Activated naive CD4-positive, alpha-beta T cell treated with anti-CD3 and anti-CD28 coated beads, Interleukin-2, amount 50 U/mL, for 72 hours (primary cell): ENCODE results near the gene DGKB. TPM values are rescaled to one million over a fixed set of nuclear protein-coding genes. Genes with fewer than 3 reads are reported as not detected.

Experiments
- ATAC-seq, 2 donors: fragments of 150-1000 bp; cut with Tn5 transposase; 2 replicates each; pipeline ENCODE4 v1.10.0; 2021; ENCODE audit warnings: mild to moderate bottlenecking in 2 of 2, moderate library complexity in 2 of 2
- DNase-seq, 2 donors: peaks; one replicate each; pipeline ENCODE4 v3.0.0; 2021 to 2022; ENCODE audit warnings: low spot score in 2 of 2
- H3K27ac Mint-ChIP-seq, 2 donors: one replicate each; pipeline ENCODE4 v1.8.0; 2022; ENCODE audit warnings: mild to moderate bottlenecking in 2 of 2, mixed read lengths in 2 of 2
- H3K36me3 Mint-ChIP-seq, 2 donors: one replicate each; pipeline ENCODE4 v1.8.0; 2022; ENCODE audit warnings: mixed read lengths in 2 of 2
- H3K9me3 Mint-ChIP-seq, 2 donors: one replicate each; pipeline ENCODE4 v1.8.0; 2022; ENCODE audit warnings: mixed read lengths in 2 of 2
- total RNA-seq, 2 donors: library from RNA; stranded (reverse); gene quantifications; one replicate each; pipeline ENCODE4 v1.2.3, GENCODE V29; 2022

Gene DGKB
- total RNA-seq, 2 donors from 2014 or later = not detected

- peaks cover 0 to 4% of the 10 kb centered on the region in 2 donors for H3K9me3 Mint-ChIP-seq
- H3K36me3 Mint-ChIP-seq = no peaks in the 10 kb centered on the region
- H3K27ac Mint-ChIP-seq = no peak overlapping the region
- DNase-seq (no peak), ATAC-seq (no peak)
These were observed 632.5 kb downstream of the DGKB start for GRCh38 chr7:14270099-14270498.

DNA sequence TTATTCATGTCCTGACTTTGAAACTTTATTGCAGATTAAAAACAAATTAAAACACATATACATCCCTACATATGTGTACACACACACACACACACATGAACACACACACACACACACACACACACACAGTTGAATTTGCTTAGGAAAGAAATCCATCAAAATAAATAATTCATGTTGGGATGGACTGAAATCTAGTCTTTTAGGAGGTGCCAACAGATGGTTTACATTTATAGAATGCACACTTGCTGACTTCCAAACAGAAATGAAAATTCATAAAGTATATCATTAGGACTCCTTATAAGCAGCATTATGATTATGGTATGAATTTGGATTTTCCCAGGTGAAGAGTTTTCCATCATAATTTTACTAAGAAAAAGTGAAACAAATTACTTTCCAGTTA, 642.5 kb downstream of the DGKB start:
- DNase-seq (no peak), ATAC-seq (no peak)
- H3K27ac Mint-ChIP-seq = no peak overlapping the region
- H3K36me3 Mint-ChIP-seq = no peaks in the 10 kb centered on the region
- H3K9me3 Mint-ChIP-seq = peaks cover 5 to 8% of the 10 kb centered on the region in 2 donors

DNA sequence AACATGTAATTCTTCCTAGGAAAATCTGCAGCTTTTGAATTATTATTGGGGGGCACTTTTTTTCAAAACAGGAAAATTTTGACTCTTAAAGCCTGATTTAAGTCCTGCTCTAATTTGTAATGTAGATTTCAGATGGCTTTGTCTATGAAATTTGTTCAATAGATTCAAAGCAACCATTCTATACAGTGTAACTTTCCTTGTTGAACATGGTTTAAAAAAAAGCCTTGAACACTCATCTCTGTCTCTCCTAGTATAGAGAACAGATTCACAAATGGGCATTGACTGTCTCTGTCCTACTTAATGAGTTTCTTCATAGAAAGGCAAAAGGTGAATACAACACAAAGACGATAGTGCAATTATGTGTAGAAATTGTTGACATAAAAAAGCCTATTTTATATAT, 643.7 kb downstream of the DGKB start:
- Mint-ChIP-seq H3K36me3 (no peaks in the 10 kb centered on the region), H3K27ac (no peak overlapping the region), H3K9me3 (peaks cover 5 to 8% of the 10 kb centered on the region in 2 donors)
- no peak for DNase-seq
- ATAC-seq = no peak

DNA sequence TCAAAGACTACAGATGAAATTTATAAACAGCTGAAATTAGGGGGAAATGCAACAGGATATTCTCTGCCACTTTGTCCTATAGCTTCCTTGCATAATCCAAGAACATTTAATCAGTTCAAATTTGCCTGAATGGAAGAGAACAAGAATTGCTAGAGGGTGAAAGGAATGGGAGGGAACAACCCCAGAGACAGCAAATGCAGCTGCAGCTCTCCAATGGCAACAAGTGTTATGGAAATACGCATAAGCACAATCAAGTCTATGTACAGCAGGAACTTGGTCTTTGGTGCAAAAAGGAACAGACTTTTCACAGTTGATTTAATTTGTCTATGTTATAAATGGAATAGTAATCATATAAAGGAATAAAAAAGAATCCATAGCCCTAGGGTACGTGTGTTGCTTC, 644.1 kb downstream of the DGKB start:
- no peak for DNase-seq
- no peak for ATAC-seq
- no peak overlapping the region for H3K27ac Mint-ChIP-seq
- H3K9me3 Mint-ChIP-seq = peaks cover 5 to 11% of the 10 kb centered on the region in 2 donors
- no peaks in the 10 kb centered on the region for H3K36me3 Mint-ChIP-seq

GRCh38 chr7:14252458-14252857, 650.1 kb downstream of the DGKB start:
- no peak for DNase-seq
- H3K9me3 Mint-ChIP-seq = peaks cover 11% of the 10 kb centered on the region in 2 donors
- no peak for ATAC-seq
- no peak overlapping the region for H3K27ac Mint-ChIP-seq
- no peaks in the 10 kb centered on the region for H3K36me3 Mint-ChIP-seq

DNA sequence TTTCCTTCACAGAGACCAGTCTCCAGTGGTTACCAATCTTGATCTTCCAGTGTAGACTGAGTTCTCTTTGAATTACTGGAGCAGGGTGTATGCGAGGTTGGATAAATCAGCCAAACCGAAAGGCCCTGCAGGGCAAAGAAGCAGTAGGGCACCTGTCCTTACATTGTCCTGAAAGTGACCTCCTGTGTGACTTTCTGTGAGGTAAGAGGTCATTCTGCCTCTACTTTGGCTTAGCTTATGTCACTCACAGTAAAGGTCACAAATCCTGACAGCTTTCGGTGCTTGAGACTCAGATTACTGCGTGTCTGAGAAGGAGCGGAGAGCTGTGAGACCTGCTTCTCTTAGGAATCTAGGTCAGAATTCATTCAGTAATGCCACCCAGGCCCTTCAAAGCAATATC, 660.4 kb downstream of the DGKB start:
- Mint-ChIP-seq H3K9me3 (peaks cover 2 to 6% of the 10 kb centered on the region in 2 donors), H3K27ac (no peak overlapping the region), H3K36me3 (no peaks in the 10 kb centered on the region)
- ATAC-seq = no peak
- DNase-seq = no peak

DNA sequence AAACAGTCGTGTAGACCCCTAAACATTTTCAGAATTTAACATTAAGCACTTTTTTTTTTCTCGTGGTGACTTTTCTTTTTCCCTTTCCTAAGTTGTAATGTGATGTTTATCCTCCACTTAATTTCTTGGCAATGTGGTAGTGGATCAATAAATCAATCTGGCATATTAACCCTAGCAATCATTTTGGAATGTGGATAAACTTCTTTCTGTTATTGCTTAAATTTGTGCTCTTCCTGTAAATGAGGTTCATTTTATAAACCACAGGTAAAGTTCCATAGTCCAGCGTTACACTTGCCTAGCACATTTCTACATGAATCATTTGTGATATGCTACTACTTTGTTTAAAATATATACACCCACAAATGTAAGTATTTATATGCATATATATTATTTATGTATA, 665.7 kb downstream of the DGKB start:
- no peak for ATAC-seq
- DNase-seq = no peak
- Mint-ChIP-seq H3K27ac (no peak overlapping the region), H3K9me3 (peaks cover 0 to 10% of the 10 kb centered on the region in 2 donors), H3K36me3 (no peaks in the 10 kb centered on the region)

DNA sequence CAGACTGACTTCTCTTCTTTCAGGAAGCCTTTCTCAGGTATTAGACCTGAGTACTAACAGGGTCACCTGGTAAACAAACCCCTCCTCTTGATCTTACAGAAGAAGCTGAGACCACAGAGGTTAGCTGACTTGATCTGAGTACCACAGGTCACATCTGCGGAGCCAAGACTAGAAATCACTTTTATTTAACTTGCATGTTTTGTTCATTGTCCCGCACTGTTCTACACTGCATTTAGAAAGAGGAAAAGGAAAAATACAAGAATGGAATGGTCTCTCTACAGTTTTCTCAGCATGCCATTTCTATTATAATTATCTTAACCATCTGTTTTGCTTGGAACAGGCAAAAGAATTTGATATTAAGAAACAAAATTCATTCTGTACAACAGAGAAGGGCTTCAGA, 667.5 kb downstream of the DGKB start:
- H3K9me3 Mint-ChIP-seq = peaks cover 0 to 10% of the 10 kb centered on the region in 2 donors
- no peaks in the 10 kb centered on the region for H3K36me3 Mint-ChIP-seq
- no peak overlapping the region for H3K27ac Mint-ChIP-seq
- no peak for ATAC-seq
- no peak for DNase-seq

DNA sequence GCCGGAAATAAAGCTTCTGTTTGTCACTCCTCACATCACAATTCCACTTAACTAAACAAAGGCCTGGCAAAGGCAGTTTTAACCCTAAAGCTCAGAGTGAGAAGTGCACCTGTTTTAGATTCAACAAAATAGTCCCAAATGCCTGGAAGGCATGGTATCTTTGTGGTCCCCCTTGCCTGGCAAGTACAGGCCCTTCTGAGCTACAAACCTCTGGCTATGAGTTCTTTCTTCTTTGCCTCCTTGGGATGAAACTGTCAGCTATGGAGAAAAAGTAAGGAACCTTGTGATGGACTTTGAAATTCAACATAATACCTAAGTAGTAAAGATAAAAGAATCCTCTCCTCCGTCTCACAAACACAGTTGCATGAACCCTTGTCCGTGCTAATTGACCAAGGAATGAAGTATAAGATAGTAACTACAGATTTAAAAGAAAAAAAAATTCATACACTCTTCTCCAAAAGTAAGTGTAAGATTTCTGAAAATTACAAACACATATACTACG, 668.6 kb downstream of the DGKB start:
- ATAC-seq = no peak
- no peak for DNase-seq
- Mint-ChIP-seq H3K27ac (no peak overlapping the region), H3K9me3 (peaks cover 0 to 10% of the 10 kb centered on the region in 2 donors), H3K36me3 (no peaks in the 10 kb centered on the region)

- no peak for DNase-seq
- Mint-ChIP-seq H3K9me3 (peaks cover 0 to 10% of the 10 kb centered on the region in 2 donors), H3K36me3 (no peaks in the 10 kb centered on the region), H3K27ac (peak overlapping the region in 1 of 2 donors; percentile 6)
- no peak for ATAC-seq
These were observed 669.3 kb downstream of the DGKB start for GRCh38 chr7:14233076-14233867.

- Mint-ChIP-seq H3K27ac (no peak overlapping the region), H3K9me3 (peaks cover 0 to 5% of the 10 kb centered on the region in 2 donors), H3K36me3 (peaks cover 0 to 7% of the 10 kb centered on the region in 2 donors)
- ATAC-seq (no peak), DNase-seq (no peak)
These were observed 673.5 kb downstream of the DGKB start for GRCh38 chr7:14229047-14229446.

GRCh38 chr7:14228341-14228740, 674.2 kb downstream of the DGKB start:
- peaks cover 0 to 7% of the 10 kb centered on the region in 2 donors for H3K36me3 Mint-ChIP-seq
- H3K9me3 Mint-ChIP-seq = peaks cover 0 to 5% of the 10 kb centered on the region in 2 donors
- DNase-seq (no peak), ATAC-seq (no peak)
- no peak overlapping the region for H3K27ac Mint-ChIP-seq

GRCh38 chr7:14226126-14226525, 676.4 kb downstream of the DGKB start:
- peaks cover 0 to 8% of the 10 kb centered on the region in 2 donors for H3K9me3 Mint-ChIP-seq
- no peak overlapping the region for H3K27ac Mint-ChIP-seq
- H3K36me3 Mint-ChIP-seq = peaks cover 0 to 7% of the 10 kb centered on the region in 2 donors
- DNase-seq = no peak
- ATAC-seq = no peak

DNA sequence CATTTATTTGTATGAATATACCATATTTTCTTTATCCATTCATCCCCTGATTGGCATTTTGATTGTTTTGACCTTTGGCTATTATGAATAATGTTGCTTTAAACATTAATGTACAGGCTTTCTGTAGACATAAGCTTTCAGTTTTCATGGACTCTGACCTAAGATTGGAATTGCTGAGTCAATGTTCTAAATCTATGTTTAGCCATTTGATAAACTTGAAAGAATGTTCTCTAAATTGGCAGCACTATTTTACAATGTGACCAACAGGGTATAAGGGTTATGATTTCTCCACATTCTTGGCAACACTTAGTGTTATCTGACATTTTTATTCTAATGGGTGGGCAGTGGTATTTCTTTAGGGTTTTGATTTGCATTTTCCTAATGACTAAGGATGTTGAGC, 683.4 kb downstream of the DGKB start:
- no peak for ATAC-seq
- H3K9me3 Mint-ChIP-seq = peaks cover 3 to 5% of the 10 kb centered on the region in 2 donors
- H3K36me3 Mint-ChIP-seq = no peaks in the 10 kb centered on the region

DNA sequence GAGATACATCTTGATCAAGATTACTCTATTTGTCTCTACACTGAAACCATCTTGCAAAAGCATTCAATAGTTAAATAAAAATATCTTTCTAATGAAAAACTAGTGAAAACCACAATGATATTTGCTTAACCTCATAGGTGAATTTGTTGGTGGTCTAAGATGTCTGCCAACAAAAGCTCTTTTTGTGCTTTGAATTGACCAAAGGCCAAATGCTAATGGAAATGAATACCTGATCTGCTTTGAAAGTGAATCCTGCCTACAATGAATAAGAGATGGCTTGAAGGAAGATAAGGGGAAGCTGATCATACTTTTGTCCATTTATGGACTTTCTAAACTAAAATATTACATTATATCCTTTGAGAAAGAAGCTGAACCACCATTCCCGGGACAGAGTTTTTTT, 684.2 kb downstream of the DGKB start:
- DNase-seq (no peak), ATAC-seq (no peak)
- H3K27ac Mint-ChIP-seq = no peak overlapping the region
- no peaks in the 10 kb centered on the region for H3K36me3 Mint-ChIP-seq
- peaks cover 3 to 11% of the 10 kb centered on the region in 2 donors for H3K9me3 Mint-ChIP-seq

More for the DNA sequence above, 683.4 kb downstream of the DGKB start:
- DNase-seq = no peak
- no peak overlapping the region for H3K27ac Mint-ChIP-seq

DNA sequence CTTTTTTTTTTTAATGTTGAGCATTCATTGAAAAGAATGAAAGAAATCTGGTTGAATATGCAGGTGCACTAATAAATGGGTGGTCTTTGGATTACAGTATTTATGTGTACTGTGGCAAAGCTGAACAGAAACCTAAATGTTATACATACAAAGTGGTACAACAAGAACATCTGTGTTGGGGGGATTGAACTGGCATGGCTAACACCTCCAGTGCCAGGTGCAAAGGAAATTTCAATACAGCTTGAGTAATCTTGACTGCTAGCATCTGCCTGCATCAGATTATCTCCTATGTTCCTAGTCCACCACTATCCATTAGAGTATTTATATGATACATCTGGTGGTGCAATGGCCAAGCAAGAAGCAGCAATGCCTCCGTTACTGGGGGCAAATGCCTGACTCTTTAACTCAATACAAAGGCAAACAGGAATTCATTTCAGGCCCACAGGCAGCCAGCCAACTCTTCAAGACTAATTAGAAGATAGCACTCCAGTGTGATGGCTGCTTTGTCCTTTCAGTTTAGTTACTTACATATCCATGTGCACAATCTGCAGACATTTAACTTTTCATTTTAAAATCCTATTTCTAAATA, 692.6 kb downstream of the DGKB start:
- peaks cover 10 to 23% of the 10 kb centered on the region in 2 donors for H3K9me3 Mint-ChIP-seq
- H3K27ac Mint-ChIP-seq = no peak overlapping the region
- DNase-seq (no peak), ATAC-seq (no peak)
- H3K36me3 Mint-ChIP-seq = no peaks in the 10 kb centered on the region

DNA sequence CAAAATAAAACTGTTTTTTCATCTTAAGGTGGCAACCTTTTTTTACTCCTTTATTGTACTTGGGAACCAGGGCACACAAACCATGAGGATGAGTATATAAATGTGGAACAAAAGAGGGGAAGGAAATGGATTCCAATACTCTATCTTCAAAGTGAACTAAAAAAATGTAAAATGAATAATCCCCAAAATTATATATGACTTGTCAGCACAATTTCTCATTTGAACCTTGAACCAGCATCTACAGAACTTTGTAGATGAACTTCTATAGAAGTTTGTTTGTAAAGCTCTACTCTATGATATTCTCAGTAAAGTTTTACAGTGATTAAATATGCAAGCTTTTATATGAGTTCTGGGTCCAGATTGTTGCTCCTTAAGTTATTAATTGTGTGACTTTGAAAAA, 694.8 kb downstream of the DGKB start:
- peaks cover 9 to 12% of the 10 kb centered on the region in 2 donors for H3K9me3 Mint-ChIP-seq
- H3K36me3 Mint-ChIP-seq = no peaks in the 10 kb centered on the region
- H3K27ac Mint-ChIP-seq = no peak overlapping the region
- DNase-seq (no peak), ATAC-seq (no peak)

DNA sequence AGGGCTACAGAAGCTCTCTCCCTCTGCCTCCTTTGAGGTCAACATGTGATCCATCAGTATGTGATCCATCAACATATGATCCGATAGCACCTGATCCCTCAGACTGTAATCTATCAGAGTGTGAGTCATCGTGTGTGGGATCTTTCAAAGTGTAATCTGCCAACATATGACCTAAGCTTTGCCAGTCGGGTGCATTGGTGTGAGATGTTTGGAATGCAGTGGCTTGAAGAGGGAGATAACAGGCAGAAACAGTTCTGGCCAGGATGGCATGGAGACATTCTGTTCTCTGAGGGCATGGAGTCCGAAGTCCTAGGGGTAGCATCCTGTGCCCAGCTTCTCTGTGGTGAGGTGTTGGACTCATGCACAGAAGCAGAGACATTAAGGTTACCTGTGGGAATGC, 695.4 kb downstream of the DGKB start:
- no peaks in the 10 kb centered on the region for H3K36me3 Mint-ChIP-seq
- no peak overlapping the region for H3K27ac Mint-ChIP-seq
- ATAC-seq (no peak), DNase-seq (no peak)
- H3K9me3 Mint-ChIP-seq = peaks cover 4 to 6% of the 10 kb centered on the region in 2 donors
